MCF 10A (cell line): ENCODE measurements around the gene LMF1. TPM values are rescaled to one million over a fixed set of nuclear protein-coding genes. Genes with fewer than 3 reads are reported as not detected.
A peak's percentile ranks its signal among the peaks of the same experiment; 100 is the strongest.

Experiments
- BruUV-seq: library from RNA; stranded (reverse); fragments of 400-500 nt; replicated peaks from 2 replicates; lab custom pipeline; 2021; lab: Mats Ljungman, UMichigan
- CTCF ChIA-PET: fragments of 300-600 bp; sonication (Branson Sonifier 250); formaldehyde crosslinking; extraction: SDS; loops from one replicate; lab custom pipeline; 2021; ENCODE audit warnings: antibody characterized with exemption, inconsistent platforms; lab: Yijun Ruan, JAX
- POLR2A ChIA-PET: fragments of 300-600, 350-650 bp; sonication (Branson Sonifier 250); formaldehyde crosslinking; extraction: SDS; loops from one replicate; lab custom pipeline; 2020; ENCODE audit warnings: antibody characterized with exemption, inconsistent platforms; lab: Yijun Ruan, JAX
- DNase-seq: peaks from one replicate; pipeline ENCODE4 v3.0.0-alpha.2; 2018; ENCODE audit not compliant: unreplicated experiment
- H3K27ac Mint-ChIP-seq: one replicate; pipeline ENCODE4 v1.8.0; 2022; ENCODE audit warnings: mild to moderate bottlenecking, low read depth, mixed read lengths; ENCODE audit not compliant: unreplicated experiment
- H3K27me3 Mint-ChIP-seq: one replicate; pipeline ENCODE4 v1.8.0; 2022; ENCODE audit warnings: mixed read lengths; ENCODE audit not compliant: insufficient read depth, unreplicated experiment
- H3K36me3 Mint-ChIP-seq: one replicate; pipeline ENCODE4 v1.8.0; 2022; ENCODE audit warnings: mild to moderate bottlenecking, moderate library complexity, mixed read lengths; ENCODE audit not compliant: insufficient read depth, unreplicated experiment
- H3K4me1 Mint-ChIP-seq: one replicate; pipeline ENCODE4 v1.8.0; 2022; ENCODE audit warnings: mixed read lengths; ENCODE audit not compliant: insufficient read depth, unreplicated experiment
- H3K4me3 Mint-ChIP-seq: one replicate; pipeline ENCODE4 v1.8.0; 2022; ENCODE audit warnings: mild to moderate bottlenecking, moderate library complexity, mixed read lengths; ENCODE audit not compliant: unreplicated experiment
- H3K9me3 Mint-ChIP-seq: one replicate; pipeline ENCODE4 v1.8.0; 2022; ENCODE audit warnings: mixed read lengths; ENCODE audit not compliant: unreplicated experiment
- CTCF ChIP-seq: fragments of 200-600 bp; IDR thresholded peaks from one replicate; pipeline ENCODE4 v1.8.0; 2022; ENCODE audit warnings: antibody characterized with exemption, mild to moderate bottlenecking; ENCODE audit not compliant: unreplicated experiment
- intact Hi-C: fragments of 100-400 bp; cut with micrococcal nuclease; formaldehyde crosslinking; loops from 2 replicates; pipeline ENCODE4 v1.14.1; 2022
- total RNA-seq: library from RNA; stranded (reverse); gene quantifications from 2 replicates; pipeline ENCODE4 v1.2.3, GENCODE V29; 2022

LMF1 gene
- total RNA-seq, 1 experiment from 2014 or later, result 9.9 TPM

GRCh38 chr16:914440-914839 is 56.3 kb downstream of the LMF1 start:
- peak; percentile 0 for DNase-seq
- H3K4me3 Mint-ChIP-seq, result no peak overlapping the region
- no peak overlapping the region for H3K27ac Mint-ChIP-seq
- H3K4me1 Mint-ChIP-seq, result no peaks in the 10 kb centered on the region
- ChIA-PET POLR2A (no interaction called here), CTCF (interaction anchor here (0.6 kb wide), 1 partner anchor 81 kb away, joined by 4 read pairs; no protein-coding TSS in a partner anchor)
- no peaks in the 10 kb centered on the region for H3K9me3 Mint-ChIP-seq
- H3K27me3 Mint-ChIP-seq, result no peaks in the 10 kb centered on the region
- no peak for TF ChIP-seq CTCF
- intact Hi-C loops, result no loop called here
- BruUV-seq, result no TSS peak
- no peaks in the 10 kb centered on the region for H3K36me3 Mint-ChIP-seq

- Mint-ChIP-seq H3K9me3 (no peaks in the 10 kb centered on the region), H3K36me3 (no peaks in the 10 kb centered on the region), H3K27ac (no peak overlapping the region), H3K27me3 (no peaks in the 10 kb centered on the region), H3K4me3 (no peak overlapping the region), H3K4me1 (no peaks in the 10 kb centered on the region)
- CTCF ChIA-PET, result interaction anchor here (0.6 kb wide), 1 partner anchor 82 kb away, joined by 4 read pairs; no protein-coding TSS in a partner anchor
- no TSS peak for BruUV-seq
- intact Hi-C loops, result no loop called here
- DNase-seq, result no peak
- no peak for TF ChIP-seq CTCF
- POLR2A ChIA-PET, result no interaction called here
These were observed 56.9 kb downstream of the LMF1 start for GRCh38 chr16:913817-914439.

GRCh38 chr16:912684-913613 is 57.8 kb downstream of the LMF1 start:
- CTCF ChIA-PET, result no interaction called here

More at GRCh38 chr16:912684-913613, 57.8 kb downstream of the LMF1 start:
- Mint-ChIP-seq H3K36me3 (no peaks in the 10 kb centered on the region), H3K27ac (no peak overlapping the region), H3K4me3 (no peak overlapping the region), H3K9me3 (no peaks in the 10 kb centered on the region), H3K4me1 (no peaks in the 10 kb centered on the region), H3K27me3 (no peaks in the 10 kb centered on the region)
- intact Hi-C loops, result no loop called here
- TF ChIP-seq CTCF, result no peak
- no TSS peak for BruUV-seq
- no peak for DNase-seq
- POLR2A ChIA-PET, result no interaction called here
